SK-N-MC (cell line): ENCODE measurements around the gene CCDC50.

ENCODE experiments used
- EZH2 ChIP-seq: fragments of 200-600 bp; sonication (generic); IDR thresholded peaks from one replicate; pipeline ENCODE4 v1.6.1; 2017; ENCODE audit warnings: antibody characterized with exemption
- POLR2AphosphoS5 ChIP-seq: IDR thresholded peaks from 2 replicates; pipeline ENCODE4 v1.6.1; 2012; ENCODE audit warnings: mild to moderate bottlenecking, low read depth, low read length, borderline replicate concordance

- TF ChIP-seq EZH2: no peak
- TF ChIP-seq POLR2AphosphoS5: no peak
These were observed 12.8 kb downstream of the CCDC50 start for GRCh38 chr3:191342006-191342405.
